Astrocyte (in vitro differentiated cells and primary cell): ENCODE measurements around the gene XDH.

Source experiments
- CTCF ChIP-seq: IDR thresholded peaks from 2 replicates; pipeline ENCODE4 v1.5.1; 2011; ENCODE audit warnings: low read depth, mild to moderate bottlenecking, inconsistent platforms, low read length, moderate library complexity; ENCODE audit not compliant: insufficient read depth
- EZH2 ChIP-seq: IDR thresholded peaks from 2 replicates; pipeline ENCODE4 v1.6.1; 2012; ENCODE audit warnings: mild to moderate bottlenecking, low read length, inconsistent platforms; ENCODE audit not compliant: insufficient read depth

- no peak for TF ChIP-seq CTCF
- TF ChIP-seq EZH2, result no peak
These were observed 80.1 kb downstream of the XDH start for GRCh38 chr2:31334311-31335026.
